NCI-H1105 treated with DMSO at 0.1 percent for 48 hours (cell line): ENCODE measurements around the gene SMKR1.
"Not testable (repeated sequence)": the region's sequence is repeated elsewhere in the genome, so short reads cannot be mapped to it uniquely, and the experiment has no call there.

Experiments
- DNase-seq: peaks from one replicate; lab custom pipeline; 2025; lab: John Stamatoyannopoulos, UW

SMKR1 gene

DNA sequence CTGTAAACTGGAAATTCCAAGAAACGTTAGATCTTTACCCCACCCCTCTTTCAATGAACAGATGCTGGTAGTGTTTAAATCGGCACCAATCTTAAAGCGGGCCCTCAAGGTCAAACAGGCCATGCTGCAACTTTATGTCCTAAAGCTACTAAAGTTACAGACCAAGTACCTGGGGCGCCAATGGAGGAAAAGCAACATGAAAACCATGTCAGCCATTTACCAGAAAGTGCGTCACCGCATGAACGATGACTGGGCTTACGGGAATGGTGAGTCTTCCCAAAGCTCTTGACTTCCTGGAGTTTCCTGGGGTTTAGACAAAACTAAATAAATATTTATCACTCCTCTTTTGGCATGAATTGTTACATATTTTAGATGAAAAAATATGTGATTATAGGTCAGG is 19.6 kb upstream of the SMKR1 start:
- no peak for DNase-seq

DNA sequence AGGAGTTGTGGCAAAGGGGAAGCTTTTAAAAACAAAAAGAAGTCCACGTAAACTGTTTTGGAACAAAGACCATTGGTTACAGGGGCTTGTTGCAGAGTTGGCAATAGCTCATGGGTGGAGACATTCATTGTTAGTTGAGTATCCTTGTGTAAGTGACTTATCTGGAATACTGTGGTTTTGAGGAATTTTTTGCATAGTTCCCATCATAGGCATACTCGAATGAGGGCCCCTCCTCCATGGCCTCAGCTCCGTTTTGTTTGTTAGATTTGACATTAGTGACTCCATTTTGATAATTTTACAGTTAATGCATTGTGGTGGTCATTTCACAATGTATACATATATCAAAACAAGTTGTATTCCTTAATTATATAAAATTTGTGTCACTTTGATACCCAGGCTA is 12.8 kb upstream of the SMKR1 start:
- no peak for DNase-seq

DNA sequence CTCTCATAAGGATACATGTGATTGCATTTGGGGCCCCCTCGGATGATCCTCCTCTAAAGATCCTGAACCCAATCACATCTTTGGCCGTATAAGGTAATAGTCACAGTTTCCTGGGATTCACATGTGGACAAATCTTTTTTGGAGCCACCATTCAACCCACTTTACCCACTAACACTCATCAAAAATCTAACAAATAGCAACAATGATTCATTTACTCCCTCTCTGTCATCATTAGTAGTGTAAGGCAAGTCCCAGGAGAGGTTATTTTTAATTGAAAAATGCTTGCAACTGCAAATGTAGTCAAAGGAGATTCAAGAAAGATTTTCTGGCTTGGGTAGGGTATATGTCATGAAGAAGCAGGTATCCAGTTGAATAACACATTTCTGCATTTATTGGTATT is 9.9 kb upstream of the SMKR1 start:
- DNase-seq = no peak

DNA sequence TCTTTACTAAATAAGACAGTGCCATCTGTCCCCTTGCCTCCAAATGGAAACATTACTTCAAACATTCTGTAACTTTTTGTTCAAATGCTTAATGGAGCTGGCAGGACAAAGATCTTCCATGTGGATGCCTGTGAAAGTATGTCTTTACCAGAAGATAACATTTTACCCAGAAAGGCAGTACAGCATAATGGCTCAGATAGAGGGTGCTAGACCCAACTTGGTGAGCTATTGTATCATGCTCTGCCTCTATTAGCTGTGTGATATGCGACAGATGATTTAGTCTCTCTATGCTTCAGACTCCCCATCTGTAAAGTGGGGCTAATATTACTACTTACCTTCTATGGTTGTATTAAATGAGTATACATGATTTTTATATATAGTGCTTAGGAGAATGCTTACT is 8.8 kb upstream of the SMKR1 start:
- DNase-seq = no peak

DNA sequence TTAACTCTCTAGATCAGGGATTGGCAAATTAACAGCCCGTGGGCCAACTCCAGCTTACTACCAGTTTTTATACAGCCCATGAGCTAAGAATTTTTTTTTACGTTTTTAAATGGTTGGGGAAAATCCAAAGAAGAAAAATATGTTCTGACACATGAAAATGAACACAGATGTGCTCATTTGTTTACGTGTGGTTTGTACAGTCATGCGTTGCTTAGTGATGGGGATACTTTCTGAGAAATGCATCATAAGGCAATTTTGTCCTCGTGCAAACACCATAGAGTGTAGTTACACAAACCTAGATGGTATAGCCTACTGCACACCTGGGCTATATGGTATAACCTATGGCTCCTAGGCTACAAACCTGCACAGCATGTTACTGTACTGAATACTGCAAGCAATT is 8.3 kb upstream of the SMKR1 start:
- DNase-seq = no peak

DNA sequence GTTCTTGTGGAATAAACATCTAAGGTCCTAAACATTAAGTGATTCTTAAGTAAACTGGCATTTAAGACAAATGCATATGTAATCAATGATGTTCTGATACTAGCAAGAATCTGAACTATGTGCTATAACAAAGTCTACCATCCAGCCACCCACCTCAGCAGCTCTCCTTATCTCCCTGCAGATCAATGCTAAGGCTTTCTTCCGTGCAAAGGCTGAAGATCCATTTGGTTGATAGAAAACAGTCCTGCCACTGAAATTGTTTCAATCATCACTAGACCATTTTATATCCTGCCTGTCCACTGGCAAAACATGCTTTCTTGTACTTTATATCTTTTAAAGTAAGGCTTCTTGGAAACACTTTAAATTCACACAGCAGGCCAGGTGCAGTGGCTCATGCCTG is 6.3 kb upstream of the SMKR1 start:
- no peak for DNase-seq

DNA sequence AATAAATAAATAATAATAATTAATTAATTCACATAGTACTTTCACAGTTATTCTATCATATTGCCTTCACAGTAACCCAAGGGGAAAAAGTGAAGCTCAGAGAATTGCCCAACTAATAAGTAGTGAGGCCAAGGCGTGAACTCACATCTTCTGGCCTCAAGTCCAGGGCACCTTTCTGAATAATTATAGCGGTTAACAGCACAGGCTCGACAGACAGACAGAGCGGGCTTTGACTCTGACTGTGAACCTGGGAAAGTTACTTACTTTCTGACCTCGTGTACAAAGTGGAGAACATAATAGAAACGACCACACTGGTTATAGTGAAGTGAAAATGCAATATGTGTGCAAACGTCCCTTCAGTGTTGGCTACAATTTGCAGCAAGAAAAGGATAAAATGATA is 5.7 kb upstream of the SMKR1 start:
- no peak for DNase-seq

DNA sequence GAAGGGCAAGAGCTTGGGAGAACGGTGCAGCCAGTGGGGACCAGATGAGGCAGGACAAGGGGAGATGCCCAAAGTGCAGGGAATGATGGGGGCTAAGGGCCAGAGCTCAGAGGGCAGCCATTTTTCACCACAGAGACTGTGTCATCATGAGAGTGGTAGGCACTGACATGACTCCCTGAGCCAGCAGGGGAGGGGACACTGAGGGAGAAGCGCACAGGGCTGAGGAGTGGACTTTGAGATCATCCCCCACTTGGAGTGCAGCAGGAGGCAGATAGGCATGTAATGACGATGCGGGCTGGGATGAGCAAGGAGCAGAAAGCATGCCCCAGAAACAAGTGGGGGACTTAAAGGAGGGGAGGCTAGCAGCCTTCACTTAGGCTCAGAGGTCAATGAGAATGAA is 5.2 kb upstream of the SMKR1 start:
- no peak for DNase-seq

DNA sequence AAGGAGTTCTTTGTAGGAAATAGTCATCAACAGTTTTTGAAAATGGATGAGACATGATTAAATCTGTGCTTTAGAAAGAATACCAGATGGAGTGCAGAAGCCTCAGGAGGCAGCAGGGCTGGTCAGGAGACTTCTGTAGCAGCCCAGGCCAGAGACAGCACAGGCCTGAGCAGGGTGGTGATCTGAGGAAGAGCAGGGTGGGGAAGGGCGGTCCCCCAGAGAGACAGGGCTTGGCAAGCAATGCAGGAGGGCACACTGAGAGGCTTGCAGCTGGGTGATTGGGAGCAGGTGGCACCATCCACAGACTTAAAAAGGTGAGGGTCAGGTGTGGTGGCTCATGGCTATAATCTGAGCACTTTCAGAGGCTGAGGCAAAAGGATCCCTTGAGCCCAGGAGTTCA is 4.3 kb upstream of the SMKR1 start:
- no peak for DNase-seq

DNA sequence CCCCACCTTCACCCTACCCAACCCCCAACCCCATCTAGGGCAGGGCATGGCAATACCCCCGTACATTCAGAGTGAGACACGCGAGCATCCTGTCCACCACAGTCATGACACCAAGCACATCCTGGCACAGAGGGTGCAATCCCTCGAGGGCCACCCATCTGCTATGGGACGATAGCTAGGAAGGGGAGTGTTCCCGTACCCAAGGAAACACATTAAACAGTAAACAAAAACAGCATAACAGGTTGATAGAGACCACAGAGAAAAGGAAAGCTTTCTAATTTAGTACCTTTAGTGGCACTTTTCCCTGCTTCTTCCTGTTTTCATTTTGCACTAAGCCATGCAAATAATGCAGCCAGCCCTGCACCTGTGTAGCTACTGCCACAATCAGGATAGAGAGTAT is 2.3 kb upstream of the SMKR1 start:
- DNase-seq = no peak

DNA sequence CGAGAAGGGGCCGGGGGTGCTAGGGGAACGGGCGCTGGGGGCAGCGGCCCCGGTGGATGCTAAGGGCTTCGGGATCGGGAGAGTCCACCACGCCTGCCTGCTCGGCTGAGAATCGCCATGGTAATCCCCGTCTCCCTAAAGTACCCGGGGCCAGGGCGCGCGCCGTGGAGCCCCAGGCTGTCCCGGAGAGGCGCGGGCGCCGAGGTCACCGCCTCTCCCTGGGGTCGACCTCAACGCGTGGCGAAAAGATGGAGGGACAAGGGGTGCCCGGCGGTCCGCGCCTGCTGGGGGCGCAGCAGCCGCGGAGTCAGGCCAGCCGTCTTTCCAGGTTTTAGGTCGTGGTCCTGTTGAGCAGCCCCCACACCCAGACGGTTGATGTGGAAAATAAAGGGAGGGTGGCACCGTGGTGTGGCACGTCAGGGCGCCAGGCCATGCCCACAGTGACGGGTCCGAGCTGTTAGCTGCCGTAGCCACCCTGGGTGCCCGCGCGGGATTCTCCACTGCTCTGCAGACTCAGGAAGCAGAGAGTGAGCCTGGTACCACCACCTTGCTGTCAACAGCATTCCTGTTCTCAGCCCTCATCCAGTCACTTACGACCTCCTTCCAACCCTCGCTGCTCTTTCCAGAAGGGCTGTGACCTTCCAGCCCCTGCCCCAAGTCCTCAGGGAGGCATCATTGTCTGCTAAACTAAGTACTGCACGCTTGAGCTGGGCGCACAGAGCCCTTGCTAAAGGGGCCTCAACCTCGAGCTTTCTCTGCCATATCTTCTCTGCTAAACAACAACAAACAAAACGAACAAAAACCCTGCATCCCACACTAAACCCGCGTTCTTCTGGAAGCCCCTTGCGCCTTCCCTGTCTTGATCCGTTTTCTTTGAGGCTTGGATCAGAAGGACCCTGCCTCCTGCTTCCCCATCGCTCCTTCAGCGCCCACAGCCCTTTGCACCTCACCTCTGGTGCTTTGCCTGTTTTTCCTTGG is 666 bp downstream of the SMKR1 start:
- no peak for DNase-seq

DNA sequence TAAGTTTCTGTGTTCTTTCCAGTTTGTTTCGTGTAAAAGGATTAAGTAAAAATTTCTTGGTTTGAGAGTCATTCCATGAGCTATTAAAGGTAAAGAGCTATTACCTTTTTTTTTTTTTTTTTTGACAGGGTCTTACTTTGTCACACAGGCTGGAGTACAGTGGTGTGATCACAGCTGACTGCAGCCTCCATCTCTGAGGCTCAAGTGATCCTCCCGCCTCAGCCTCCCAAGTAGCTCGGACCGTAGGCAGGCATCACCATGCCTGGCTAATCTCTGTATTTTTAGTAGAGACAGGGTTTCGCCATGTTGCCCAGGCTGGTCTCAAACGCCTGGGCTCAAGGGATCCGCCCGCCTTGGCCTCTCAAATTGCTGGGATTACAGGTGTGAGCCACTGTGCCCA is 1.4 kb downstream of the SMKR1 start:
- DNase-seq = no peak

DNA sequence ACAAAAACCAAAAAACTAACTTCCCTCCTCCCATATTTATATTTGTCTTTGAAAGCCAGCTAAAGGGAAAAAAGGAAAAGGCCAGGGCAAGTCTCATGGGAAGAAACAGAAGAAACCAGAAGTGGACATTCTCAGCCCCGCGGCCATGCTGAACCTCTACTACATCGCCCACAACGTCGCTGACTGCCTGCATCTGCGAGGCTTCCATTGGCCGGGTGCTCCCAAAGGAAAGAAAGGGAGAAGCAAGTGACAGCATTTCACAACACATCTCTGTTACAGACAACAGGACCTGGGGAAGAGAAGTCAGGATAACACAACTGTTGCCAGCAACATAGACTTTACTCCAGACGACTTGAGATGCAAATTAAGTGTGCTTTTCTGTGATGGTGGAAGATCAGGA is 9.9 kb downstream of the SMKR1 start:
- DNase-seq = no peak

DNA sequence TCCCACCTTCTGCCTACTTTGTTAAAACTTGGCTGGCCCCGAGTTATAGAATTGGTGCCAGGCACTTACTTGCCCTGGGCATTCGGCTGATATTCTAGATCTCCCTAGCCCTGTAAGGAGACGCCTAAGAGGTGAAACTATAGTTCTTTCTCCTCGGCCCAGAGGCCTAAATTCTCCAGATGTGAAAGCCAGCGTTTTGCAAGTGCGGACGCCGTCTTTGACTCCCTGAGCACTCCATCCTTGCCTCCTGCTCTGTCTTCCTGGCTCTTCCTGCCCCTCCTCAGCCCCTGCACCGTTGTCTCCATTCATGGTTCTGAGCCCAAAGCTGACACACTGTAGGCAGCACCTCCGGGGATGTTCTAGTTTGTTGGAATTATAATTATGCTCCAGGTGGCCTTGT is 11.2 kb downstream of the SMKR1 start:
- DNase-seq = no peak

DNA sequence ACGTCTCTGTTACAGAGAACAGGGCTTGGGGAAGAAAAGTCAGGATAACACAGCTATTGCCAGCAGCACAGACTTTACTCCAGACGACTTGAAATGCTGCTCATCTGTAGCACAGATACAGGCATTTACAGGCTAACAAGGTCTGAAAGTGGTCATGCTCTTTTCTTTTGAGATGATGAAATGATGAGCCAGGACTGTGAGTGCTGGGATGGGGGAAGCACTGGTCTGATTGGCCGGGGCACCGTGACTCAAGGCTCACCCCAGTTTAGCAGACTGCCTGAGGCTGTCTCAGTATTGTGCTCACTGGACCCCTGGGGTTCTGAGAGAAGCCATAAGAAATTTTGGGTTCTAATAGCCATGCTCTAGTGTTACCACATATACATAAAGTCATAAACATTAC is 12.4 kb downstream of the SMKR1 start:
- DNase-seq = no peak

DNA sequence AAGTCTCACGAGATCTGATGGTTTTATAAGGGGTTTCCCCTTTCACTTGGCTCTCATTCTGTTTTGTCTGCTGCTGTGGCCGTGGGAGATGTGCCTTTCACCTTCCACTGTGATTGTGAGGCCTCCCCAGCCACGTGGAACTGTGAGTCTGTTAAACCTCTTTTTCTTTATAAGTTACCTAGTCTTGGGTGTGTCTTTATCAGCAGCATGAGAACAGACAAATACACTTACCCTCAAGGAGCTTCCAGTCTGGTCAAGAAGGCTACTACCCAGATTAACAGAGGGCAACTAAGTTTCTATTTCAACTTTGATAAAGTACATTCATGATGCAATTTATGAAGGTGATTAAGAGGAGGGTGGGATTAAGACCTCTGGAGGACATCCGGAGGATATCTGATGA is 13.1 kb downstream of the SMKR1 start:
- no peak for DNase-seq

DNA sequence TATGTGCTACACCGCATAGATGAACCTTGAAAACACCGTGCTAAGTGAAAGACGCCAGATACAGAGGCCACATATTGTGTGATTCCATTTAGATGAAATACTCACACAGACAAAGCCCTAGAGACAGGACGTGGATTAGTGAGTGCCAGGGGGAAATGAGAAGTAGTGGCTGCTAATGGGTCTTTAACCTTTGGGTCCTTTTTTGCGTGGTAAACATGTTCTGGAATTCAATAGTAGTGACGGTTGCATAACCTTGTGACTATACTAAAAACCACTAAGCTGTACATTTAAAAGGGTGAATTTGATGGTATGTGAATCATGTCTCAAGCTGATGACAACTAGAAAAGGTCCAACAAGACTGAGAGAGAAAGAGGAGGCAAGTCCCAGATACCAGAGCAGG is 15.6 kb downstream of the SMKR1 start:
- no peak for DNase-seq

DNA sequence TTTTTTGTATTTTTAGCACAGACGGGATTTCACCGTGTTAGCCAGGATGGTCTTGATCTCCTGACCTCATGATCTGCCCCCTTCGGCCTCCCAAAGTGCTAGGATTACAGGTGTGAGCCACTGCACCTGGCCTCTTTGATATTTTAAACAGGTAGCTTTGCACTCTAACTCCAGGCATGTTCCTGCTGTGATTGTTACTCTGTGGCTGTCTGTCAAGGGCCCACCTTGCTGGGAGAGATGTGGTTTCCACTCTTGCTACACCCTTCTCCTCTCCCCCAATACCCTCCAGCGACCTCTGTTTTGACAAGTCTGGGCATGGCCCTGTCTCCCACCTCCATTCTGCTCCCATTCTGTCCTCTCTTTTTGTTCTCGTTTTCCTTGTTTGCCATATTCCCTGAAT is 17.1 kb downstream of the SMKR1 start:
- no peak for DNase-seq

DNA sequence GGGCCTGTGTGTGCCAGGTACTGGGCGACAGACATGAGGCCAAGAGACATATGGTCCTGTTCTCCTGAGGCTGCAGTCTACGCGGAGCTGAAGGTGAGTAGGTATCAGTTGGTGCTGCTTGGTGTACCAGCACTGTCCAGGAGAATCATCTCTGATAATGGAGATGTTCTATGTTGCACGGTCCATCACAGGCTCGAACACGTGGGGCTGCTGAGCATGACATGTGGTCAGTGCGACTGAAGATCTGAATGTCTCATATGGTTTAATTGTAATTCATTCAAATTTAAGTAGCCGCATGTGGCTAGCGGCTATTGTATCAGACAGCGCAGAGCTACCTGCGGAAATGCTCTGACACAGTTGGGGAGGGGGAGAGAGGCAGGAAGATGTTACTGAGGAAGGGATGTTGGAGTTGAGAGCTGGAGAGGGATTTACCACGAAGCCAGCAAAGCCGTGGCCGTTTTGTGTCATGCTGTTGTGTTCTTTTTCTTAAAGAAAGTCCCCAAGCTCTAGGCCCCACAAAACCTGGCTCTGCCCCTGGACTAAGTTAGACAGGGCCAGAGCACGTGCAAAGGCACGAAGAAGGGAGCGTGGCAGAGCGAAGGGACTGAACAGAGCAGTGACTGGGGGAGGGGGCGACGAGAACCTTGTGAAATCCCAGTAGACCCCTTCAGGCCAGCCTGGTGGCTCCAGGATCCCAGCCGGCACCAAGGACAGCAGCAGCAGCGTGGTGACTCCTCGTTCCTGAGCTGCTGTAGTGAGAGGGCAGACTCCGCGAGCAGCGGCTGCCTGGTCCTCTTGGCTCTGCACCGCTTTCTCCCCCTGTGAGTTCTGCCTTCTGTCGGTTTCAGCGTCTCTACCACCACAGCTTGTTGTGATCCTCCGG is 20.0 kb downstream of the SMKR1 start:
- no peak for DNase-seq

DNA sequence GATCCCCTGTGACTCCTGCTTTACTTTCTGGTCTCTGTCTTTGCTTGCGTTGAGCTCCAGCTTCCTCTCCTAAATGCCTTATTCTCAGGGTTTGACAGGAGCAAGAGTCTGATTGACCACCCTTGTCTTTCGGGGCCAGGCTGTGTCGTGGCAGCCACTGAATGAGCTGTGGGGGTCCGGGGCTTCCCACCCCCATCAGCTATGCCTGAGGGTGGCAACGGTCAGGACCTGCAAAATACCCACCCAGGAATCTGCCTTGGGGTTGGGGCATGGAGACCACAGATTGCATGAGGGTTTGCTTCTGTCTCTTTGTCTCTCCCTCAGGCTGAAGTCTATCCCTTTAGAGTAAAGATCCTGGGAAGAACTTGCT is 20.6 kb downstream of the SMKR1 start:
- no peak for DNase-seq

DNA sequence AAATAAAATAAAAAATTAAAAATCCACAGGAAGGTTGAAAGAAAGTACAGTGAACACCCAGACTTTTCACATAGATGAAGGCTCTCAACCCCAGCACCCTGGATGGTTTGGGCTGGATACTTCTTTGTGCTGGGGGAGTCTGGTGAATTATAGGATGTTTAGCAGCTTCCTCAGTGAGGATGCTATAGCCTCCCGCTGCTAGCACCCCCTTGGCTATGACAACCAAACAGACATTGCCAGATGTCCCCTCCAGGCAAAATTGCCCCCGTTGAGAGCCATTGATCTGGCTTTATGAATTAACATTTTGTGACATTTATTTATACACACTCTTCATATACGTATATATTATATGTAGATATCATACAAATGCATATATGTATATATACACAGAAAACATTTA is 21.6 kb downstream of the SMKR1 start:
- no peak for DNase-seq

DNA sequence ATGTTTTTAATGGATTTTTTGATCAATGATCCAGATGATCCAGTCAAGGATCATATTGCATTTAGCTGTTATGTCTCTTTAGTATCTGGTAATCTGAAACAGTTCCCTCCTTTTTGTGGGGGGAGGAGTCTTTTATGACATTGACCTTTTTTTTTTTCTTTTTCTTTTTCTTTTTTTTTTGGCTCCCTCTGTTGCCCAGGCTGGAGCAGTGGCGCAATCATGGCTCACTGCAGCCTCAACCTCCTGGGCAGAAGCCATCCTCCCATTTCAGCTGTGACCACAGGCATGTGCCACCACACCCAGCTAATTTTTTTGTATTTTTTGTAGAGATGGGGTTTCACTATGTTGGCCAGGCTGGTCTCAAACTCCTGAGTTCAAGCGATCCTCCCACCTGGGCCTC is 22.1 kb downstream of the SMKR1 start:
- DNase-seq = not testable (repeated sequence)

DNA sequence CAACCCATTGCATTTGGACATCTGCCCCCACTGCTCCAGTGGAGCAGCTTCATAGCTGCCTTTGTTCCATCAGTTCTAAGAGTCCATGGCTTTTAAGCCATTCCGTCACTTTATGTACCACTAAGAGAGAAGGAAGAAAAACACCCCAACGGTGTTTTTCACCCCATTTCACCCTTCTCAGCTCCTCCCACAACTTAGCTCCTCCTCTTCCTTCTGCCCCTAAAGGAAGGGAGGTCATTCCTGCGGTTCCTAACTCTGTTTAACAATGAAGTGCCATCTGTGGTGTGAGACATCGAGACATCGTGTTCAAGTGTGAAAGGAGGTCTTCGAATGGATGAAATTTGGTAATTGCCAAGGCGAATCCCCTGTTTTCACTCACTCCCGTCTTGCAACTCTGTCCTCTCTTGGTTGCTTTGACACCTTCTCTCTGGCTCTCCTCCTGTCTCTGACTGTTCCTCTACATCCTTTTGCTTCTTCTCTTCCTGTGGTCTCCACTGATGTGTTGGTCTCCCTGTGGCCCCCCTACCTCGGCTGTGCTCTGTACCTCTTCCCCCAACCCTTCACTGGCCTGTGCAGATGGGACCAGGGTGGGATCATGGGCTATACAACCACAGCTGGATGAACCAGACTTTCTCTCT is 23.0 kb downstream of the SMKR1 start:
- no peak for DNase-seq
